EL (cell line): Measurements from ENCODE around the gene ACER2.

Experiments used
- DNase-seq: peaks from one replicate; pipeline ENCODE4 v3.0.0-alpha.2; 2016

Gene ACER2

DNA sequence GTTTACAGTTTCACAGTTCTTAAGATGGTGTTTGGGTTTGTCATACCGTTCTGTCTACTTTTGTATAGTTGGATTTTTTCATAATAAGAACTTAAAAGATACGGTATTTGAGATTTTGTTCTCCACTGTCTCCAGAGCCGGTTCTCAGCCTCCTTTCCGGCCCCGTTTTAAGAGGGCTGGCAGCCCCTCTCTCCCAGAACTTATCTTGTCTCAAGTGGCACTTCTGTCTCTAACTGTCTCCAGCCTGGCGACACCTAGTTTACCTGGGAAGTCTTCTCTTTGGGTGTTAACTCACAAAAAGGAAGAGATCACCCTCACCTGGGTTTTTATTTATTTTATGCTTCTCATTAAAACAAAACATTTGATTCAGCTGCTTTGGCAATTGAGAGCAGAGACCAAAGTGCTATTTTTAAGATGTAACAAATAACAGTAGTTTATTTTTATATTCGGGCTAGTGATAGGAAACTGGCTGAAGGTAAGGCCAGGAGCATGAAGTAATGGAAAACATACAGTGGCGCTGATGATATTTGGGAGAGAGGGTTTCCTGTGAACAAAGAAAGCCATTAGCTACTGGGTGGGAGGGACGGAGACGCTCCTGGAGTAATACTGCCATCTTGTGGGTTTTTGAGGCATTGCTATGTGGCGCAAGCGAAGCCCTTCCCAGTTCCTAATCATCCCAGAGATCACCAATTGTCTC is 48.3 kb downstream of the ACER2 start:
- DNase-seq = peak; percentile 75

DNA sequence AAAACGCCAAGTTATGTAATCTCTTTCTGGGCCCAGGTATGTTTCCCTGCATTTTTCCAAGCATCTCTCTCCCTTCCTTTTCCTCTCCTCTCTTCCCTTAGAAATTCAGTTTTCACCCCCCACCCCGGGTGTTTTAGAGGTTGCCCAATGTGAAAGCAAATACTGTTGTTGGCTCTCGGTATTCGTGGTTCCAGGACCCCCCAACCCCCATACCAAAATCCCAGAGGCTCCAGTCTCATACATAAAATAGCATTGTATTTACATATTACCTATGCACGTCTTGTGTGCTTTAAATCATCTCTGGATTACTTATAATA is 48.8 kb downstream of the ACER2 start:
- no peak for DNase-seq

DNA sequence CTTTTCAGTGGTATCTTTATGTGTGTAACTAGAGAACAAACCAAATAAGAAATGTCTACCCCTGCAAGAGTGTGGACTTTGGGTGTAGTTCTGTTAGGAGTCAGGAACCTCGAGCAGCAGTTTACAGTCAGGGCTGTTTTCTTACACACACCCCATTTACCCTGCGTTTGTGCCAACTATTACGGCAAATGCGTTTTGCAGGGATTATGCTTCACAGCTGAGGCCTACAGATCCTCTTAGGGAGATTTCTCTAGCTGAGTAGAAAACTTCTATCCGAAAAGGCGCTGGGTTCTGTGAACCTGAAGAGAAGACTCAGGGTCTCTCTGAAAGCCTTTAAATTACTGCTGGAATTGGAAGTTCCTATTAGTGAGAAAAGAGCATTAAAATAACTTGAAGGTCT is 51.4 kb downstream of the ACER2 start:
- DNase-seq = no peak

DNA sequence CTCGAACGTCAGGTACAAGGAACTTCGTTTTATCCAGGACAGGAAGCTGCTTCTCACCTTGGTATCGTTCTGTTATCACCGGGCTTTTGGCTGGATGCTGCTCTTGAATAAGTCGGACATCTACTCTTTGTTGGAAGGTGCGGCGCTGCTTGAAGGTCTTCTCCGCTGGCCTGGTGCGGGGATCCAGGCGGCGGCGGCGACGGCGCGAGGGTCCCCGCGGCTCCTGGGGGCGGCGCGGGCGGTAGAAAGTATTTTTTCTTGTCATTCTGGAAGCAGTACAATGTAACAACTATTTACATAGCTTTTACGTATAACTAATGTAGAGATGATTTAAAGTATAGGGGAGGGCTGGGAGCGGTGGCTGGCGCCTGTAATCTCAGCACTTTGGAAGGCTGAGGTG is 52.3 kb downstream of the ACER2 start:
- no peak for DNase-seq

DNA sequence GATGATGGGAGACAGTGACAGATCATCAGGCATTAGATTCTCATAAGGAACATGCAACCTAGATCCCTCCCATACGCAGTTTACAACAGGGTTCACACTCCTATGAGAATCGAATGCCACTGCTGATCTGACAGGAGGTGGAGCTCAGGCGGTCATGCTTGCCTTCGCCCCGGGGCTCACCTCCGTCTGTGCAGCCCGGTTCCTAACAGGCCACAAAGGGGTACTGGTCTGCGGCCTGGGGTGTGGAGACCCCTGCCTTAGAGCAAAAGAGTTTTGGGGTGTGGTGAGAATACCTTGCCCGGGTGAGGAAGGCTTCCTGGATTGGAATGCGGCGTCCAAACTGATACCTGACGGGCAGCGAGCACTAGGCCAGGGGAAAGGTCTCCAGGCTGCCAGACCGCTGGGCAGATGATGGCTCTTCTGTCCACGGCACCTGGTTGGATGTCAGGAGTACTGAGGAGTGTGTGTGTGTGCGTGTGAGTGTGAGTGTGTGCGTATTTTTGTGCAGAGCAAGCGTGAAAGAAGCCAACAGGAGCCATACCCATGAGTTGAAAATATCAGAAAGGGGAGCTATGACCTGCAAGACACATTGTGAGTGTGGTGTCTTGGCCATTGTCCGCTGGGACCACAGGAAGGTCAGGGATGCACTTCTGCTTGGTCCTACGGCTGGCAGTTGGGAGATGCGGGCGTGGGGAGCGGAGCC is 55.4 kb downstream of the ACER2 start:
- no peak for DNase-seq

DNA sequence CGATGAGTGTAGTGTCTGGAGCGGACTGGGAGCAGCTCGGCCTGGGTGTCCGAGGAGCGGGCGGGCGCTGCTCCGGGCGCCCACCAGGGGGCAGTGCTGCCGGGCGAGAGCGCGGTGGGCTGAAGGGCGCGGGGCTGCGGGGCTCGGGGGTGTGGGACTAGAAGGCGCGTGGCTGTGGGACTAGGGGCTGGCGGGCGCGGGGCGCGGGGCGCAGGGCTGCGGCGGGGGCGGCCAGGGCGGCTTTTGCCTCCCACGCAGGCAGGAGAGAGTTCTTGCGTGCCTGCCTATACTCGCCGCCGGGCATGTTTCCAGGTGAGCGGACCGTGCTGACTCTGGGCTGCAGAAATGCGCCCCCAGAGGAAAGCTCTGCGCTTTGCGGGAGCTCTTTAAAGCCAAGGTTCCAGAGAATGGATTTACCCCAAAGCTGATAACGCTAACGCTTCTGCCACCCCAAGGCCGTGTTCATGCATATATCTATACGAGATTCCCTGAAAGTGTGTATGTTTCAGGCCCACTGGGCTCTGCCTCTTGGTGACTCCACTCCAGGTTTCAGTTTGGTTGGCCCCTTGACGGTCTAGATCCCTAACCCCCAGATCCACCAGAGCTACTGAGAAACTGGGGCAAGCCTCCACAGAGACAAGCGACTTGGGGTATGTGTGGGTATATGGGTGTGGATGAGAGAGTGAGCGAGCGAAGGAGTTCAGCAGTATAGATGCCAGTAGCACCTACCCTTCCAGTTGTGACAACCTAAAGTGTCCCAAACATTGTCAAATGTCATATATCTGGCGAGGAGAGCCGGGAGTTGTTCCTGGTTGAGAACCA is 56.2 kb downstream of the ACER2 start:
- peak; percentile 61 for DNase-seq

DNA sequence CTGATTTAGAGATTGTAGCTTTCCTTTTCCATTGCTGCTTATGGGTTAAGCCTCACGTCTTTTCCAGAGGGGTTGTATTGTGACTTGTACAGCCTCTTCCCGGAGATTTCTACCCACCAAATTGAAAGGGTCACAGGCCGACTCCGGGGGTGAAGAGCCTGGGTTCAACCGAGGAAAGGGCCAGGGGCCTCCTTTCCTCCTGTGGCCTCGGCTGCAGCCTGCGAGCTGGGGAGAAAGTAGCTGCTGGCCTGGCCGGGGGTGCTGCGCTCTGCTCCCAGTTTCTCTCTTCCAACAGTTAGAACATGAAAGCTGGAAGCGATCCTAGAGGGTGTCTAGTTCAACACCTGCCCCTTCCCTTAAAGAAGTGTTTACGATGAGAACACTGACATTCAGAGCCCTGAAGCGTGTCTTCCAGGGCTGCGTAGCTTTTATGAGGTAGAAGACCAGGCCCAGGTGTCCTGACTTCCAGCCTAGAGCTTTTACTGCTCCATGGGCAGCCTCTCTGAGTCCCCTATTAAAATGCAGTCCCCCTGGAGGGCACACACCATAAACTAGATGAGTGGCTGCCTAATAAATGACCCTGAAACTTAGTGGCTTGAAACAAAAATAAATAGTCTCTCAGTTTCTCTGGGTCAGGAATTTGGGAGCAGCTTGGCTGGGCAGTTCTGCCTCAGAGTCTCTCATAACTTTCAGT is 56.9 kb downstream of the ACER2 start:
- no peak for DNase-seq

DNA sequence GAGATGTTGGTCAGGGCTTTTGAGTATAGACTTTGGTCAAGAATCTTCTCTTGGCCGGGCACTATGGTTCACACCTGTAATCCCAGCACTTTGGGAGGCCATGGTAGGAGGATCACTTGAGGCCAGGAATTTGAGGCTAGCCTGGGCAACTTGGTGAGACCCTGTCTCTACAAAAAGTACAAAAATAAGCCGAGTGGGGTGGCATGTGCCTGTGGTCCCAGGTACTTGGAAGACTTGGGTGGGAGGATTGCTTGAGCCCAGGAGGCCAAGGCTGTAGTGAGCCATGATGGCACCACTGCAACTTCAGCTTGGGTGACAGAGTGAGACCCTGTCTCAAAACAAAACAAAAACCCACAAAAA is 57.5 kb downstream of the ACER2 start:
- no peak for DNase-seq

DNA sequence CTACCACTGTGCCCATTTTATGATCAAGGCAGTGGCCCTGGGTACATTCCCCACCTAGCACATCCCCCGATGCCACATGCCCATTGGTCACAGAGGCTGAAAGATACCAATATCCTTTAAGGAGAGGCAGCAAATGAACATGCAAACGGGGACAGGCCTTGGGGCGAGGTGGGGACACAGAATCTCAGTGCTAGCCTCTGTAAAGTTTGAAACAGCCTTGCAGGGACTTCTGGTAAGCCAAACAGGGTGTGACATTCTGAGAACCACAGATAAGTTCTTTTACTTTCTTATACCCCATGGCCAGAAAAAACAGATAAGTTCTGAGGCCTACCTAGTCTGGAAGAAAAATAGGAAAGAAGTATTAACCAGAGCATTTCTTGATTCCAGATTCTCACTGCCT is 60.5 kb downstream of the ACER2 start:
- DNase-seq = no peak

DNA sequence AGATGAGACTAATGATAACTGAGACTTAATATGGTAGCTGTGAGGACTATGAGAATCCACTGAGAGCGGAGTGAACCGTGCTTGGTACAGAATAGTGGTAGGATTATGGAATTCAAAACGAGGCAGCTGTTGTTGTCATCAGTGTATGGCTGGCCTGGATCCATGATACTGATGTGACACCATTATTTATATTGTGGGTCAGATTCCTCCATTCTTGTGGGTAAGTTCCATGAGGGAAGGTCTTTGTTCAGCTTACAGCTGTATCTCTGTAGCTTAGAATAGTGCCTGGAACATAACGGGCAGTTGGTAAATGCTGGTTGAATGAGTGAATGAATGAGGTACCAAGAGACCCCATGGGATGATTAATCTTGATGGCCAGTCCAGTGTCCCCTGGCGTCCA is 61.8 kb downstream of the ACER2 start:
- no peak for DNase-seq

DNA sequence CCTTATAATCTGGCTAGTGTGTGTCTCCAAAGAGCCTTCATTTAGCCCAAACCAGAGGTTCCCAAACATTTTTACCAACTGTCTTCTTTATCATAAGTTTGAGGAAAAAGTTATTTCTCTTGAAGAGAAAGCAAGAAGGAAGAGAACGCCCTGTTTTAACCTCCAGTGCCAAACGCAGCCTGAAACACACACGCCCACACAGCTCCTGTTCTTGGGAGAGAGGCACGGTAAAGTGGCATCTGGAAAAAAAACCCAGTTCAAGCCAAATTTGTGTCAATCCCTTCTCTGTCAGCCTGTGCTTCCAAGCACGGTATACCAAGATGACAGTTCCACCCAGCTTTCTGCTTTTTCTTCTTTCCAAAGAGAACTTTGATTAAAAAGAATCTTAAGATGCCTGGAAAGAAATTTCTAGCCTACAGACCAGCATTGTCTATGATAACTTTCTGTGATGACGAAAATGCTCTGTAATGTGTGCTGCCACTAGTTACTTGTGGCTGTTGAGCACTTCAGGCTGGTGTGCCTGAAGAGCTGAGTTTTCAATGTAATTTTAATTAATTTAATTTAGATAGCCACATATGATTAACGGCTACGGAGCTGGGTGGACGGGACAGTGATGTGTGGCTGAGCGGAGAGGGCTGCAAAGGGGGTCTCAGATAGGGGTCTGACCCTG is 62.3 kb downstream of the ACER2 start:
- DNase-seq = no peak

DNA sequence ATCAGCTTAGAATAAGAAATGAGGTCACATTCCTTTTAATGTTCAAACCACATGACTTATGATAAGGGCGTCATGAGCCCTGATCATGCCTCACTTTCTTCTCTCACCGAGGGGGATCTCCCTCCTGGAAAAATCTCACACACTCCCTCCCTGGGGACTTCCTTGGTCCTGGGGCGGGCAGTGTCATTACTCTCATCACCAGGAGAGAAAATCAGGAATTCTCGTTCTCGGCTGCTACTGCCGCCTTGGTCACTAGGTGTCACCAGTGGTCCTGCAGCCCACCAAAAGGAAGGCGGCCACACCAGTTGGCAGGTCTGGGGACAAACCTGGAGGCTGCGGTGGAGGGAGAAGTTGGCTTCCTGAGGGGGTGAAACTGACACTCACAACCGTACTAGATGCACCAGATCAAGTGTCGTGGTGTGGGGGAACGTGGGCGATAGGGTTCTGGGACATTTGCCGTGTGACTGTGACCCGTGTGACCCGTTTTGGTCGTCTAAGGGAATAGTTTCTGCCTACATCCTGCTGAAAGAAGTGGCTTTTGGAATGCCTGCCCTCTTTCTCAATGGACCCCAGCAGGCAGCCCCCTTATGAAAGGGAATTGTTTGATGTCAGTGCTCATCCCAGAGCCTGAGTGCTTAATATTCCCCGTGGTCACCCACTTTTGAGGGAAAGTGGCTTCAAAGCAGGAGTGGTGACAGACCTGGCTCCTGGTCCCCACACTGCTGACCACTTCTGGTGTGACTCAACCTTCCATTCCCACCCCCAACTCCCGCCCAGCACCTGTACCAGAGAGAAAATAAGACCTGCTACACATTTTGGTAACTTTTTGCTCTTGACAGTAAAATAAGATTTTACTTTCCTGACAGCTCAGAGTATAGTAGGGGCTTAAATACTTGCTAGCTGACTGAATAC is 63.2 kb downstream of the ACER2 start:
- DNase-seq = peak; percentile 61

DNA sequence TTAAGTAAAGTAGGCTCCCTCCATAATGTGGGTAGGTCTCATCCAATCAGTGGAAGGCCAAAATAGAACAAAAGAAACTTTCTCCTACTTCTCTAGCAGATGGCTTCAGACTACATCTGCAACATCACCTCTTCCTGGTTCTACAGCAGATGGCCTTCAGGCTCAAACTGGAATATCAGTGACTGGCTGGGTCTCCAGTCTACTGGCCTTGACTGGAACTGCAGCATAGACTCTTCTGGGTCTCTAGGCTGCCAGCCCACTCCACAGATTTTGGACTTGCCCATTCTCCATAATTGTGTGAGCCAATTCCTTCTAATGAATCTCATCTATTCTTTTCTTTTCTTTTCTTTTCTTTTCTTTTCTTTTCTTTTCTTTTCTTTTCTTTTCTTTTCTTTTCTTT is 64.8 kb downstream of the ACER2 start:
- no peak for DNase-seq

DNA sequence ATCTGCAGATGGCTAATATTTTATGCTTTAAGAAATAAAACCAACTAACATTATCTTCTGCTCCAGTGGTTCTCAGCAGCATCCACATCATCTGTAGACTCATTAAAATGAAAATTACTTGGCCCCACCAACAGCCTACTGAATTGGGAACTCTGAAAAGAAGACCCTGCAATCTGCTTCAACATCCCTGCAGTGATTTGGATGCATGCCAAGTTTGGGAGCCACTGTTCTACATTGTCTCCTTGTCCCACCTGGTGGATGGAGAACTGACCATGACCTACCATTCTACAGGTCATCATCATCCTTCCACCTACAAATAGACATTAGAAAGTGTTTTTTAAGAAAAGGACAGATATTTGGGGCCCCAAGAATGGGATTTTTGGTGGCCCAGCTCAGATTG is 71.1 kb downstream of the ACER2 start:
- no peak for DNase-seq

DNA sequence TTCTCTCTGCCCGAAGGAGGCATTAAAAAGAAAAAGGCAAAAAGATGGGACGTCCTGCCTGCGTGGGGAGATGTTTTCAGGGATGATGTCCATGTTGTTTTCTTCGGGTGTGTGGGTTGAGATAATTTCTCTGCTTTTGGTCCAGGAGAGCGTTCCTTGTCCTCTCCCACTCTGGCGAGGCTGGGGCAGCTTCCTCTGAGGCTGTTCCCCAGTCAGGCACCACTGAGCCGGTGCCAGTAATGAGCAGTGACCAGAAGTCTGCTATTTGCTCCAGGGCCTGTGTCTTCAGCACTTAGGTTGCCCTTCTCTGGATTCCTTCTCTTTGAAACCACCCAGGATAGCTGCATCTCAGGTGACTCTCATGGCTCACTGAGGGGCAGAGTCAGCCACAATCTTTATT is 71.5 kb downstream of the ACER2 start:
- DNase-seq = no peak

DNA sequence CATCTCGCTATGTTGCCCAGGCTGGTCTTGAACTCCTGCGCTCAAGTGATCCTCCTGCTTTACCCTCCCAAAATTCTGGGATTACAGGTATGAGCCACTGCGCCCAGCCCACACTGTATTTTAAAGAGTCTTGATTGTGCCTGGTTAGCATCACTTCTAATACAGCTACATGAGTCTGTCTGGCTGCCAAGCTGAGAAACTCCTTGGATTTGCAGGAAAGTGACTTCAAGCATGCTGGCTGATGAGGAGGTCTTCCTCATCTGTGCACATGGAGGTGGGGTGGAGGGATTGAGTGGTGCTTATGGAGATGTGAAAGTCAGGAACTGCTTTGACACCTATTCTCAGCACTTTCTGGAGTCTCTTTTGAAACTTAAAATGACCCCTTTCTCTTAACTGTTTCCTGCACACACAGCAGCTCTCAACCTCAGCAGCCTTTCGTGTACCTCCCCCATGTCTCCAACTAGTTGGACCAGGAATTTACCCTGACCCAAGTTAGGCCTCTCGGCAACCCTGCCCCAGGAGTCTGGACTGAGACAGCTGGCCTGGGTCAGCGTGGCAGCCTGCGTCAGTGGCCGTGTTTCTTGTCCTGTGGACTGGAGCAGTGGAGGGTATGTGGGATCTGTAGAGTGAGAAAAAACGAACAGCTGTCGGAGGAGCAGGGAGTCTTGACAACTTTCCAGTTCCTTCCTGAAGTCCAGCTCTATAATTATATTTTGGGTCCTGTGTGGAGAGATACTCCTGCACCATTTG is 72.5 kb downstream of the ACER2 start:
- no peak for DNase-seq

DNA sequence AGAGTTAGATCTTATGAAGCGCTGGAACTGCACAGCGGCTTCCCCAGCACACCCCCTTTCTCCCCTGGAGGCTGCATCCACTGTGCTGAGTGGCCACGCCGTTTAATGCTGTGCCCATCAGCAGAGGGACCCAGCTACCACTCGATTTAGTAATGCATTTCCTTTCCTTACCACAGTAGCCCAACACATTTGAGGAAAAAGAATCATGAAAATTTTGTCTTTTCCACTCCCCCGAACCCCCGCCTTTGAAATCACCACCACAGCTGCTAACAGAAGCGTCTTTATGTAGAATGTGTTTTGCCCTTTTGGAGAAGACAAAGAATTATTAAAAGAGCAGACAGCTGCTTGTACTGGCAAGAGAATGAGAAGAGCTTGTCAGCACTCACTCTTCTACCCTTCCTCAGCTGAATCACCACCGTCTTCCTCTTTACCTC is 73.2 kb downstream of the ACER2 start:
- DNase-seq = no peak

DNA sequence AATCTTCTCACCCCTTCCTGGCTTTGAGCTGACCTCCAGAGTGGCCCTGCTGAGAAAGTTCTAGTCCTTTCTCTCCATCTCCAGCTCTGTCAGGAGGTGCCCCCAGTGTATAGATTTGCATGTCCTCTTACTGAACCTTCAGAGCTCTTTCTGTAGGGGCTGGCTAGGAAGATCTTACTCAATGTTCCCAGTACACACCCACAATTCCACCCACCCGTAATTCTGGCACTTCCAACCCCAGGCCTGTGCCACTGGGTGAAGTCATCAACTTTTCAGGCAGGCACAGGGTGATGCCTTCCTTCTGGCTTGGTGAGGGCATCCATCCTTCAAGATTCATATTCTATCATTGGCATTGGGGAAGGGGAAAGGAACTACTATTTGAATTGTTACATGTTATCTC is 75.9 kb downstream of the ACER2 start:
- DNase-seq = no peak

DNA sequence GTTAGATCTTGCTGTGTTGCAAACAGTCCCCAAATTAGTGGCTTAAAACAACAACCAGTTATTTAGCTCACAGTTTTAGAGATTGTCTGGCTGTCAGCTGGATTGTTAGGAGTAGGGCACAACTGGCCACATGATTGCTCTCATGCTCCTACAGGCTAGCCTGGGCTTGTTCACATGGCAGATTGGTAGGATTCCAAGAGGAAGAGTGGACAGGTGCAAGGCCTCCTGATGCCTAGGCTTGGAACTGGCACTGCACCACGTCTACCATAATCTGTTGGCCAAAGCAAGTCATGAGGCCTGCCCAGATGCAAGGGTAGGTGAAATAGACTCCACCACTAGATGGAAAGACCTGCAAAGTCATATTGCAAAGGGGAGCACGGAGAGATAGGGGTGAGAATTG is 76.4 kb downstream of the ACER2 start:
- DNase-seq = no peak

DNA sequence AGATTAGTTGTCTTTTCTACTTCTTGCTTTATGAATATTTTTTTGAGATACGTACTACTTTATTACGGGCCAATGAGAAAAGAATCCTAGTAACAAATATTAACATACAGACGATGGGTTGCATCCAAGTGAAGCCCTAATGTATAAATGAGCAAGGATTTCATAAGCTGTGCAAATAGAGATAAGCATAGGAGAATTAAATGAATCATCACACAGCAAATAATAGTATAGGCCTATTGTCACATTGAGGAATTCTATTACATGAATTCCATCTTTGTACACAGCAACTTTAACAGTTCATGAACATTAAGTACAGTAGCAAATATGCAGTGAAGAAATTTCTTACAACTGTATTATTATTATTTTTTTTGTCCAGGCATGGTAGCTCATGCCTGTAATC is 78.0 kb downstream of the ACER2 start:
- DNase-seq = no peak

DNA sequence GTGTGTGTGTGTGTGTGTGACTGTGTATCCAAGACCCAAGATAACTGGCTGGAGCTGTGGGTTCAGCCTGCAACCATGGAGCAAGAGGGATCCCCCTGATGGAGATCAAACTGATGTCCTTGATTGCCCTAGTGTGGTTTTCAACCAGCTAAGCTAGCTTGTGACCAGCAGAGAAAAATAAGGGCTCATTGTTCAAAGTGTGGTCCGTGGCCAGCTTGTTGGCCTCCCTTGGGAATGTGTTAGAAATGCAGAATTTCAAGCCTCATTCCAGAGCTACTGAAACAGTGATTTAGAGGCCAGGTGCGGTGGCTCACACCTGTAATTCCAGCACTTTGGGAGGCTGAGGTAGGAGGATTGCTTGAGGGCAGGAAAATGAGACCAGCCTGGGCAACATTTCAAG is 79.9 kb downstream of the ACER2 start:
- no peak for DNase-seq
